ENCODE results near the gene DBF4. TPM values are rescaled to one million over a fixed set of nuclear protein-coding genes. Genes with fewer than 3 reads are reported as not detected.
A peak's percentile ranks its signal among the peaks of the same experiment; 100 is the strongest.
"Not testable (repeated sequence)": the region's sequence is repeated elsewhere in the genome, so short reads cannot be mapped to it uniquely, and the experiment has no call there.

DBF4 gene
- total RNA-seq, 1 donor from 2014 or later = 1.1 TPM

DNA sequence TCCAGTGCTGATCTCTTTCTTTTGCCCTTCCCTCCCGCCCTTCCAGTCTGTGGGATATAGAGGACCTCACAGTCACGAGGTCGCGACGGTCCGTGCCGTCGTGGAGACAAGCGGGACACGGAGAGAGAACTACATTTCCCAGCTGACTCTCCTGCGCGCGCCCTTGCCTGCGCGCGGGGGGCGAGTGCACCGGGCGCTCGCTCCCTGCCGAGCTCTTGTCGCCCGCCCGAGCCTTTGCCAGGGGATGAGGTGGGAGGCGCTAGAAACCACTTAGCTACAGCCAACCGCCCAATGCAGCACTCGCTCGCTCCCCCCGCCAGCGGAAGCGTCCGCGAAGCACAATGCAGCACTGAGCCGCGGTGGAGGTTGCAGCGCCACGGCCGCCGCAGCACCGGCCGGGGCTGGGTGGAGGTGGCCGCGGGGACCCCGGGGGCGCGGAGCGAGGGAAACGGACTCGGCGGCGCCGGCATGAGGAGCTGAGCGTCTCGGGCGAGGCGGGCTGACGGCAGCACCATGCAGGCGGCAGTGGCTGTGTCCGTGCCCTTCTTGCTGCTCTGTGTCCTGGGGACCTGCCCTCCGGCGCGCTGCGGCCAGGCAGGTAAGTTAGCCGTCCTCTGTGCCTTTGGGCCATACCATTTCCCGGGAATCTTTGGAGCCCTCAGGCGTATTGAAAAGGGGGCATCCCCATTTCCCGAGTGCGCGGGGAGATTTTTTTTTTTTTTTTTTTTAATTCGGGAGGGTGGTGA lies 57.8 kb downstream of the DBF4 start, which contains the start of gene ADAM22:
Gene ADAM22 (plus strand): TSS at position 299 of the 746 bp plus-strand sequence. CDS start 215 bp downstream, at position 514.
- DNase-seq (peak; percentile 91), ATAC-seq (ENCODE audit: poor library complexity) (peak; percentile 97)
- intact Hi-C loops (cut with DNase I) = no loop called here

DNA sequence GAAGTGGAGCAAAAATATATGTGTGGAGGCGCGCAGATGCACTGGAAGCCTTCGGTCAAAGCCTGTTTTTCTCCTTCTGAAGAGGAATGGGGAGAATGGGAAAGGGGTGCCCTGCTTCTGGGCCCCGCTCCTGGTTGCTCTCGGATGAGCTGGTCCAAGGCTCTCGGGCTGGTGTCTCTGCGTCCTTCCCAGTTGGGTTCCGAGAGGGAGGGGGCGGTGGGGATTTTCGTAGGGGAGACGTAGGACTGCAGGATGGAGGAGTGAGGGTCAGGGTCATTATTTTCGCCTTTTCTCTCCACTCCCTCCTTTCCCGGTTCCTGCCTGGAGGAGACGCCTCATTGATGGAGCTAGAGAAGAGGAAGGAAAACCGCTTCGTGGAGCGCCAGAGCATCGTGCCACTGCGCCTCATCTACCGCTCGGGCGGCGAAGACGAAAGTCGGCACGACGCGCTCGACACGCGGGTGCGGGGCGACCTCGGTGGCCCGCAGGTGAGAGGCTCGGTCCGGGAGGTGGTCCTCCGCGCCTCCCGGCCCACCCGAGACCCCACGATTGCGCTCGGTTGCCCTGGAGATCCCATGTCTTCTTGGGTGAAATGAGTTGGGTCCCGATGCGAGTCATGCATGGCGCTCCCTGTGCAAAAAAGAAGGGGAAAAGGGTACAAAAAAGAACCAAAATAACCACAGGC lies 58.5 kb downstream of the DBF4 start:
- ATAC-seq (ENCODE audit: poor library complexity) (peak; percentile 26), DNase-seq (no peak)
- intact Hi-C loops (cut with DNase I) = no loop called here

DNA sequence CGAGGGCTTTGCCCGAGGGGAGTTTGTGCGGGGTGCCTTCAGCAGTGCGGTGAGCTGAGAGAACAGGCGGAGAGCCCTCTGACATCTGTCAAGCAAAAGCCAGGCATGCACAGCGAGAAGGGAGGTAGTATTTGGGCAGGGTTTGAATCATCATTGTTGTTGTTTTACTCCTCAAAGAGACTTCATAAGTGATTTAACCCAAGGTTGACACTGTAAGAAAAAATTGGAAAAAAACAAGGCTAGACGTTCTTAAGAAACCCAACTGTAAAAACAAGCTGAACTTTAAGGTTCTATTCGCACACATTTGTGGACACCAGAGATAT lies 59.1 kb downstream of the DBF4 start:
- no peak for ATAC-seq (ENCODE audit: poor library complexity)
- intact Hi-C loops (cut with DNase I) = no loop called here
- DNase-seq = no peak

DNA sequence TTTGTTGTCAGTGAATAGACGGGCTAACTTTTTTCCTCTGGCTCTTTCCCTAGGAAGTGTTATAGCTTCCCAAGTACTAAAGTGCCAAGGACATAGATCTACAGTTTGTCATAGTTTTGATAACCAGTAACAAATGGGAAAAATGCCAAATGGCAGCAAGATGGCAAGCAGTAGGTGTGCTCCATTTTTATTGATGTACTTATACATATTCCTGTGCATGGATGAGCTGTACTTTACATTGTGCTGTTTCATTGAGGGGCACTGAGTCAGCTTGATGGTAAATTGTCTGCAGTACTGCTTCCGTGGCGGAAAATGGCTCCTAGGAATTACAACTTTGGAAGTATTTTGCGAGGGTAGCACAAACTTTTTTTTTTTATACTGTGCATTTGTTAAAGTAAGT lies 64.8 kb downstream of the DBF4 start:
- intact Hi-C loops (cut with DNase I) = no loop called here
- ATAC-seq (ENCODE audit: poor library complexity) (no peak), DNase-seq (no peak)

DNA sequence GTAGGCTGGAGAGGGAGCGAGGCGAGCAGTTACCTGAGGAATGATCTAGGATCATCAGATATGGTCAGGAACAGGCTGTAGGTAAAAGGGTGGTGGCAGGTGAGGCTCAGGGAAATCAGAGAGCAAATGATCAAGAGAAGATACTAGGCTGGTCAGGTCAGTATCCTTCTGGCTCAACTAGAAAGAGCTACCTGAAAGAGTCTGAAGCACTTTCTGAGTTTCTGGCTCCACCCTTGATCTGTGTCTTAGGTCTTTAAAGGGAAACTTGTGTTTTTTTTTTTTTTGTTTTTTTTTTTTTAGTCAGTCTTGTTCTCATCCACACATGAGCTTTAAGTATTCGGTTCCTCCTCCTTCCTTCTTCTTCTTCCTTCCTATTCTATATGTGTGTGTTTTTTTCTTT lies 68.3 kb downstream of the DBF4 start:
- intact Hi-C loops (cut with DNase I) = no loop called here
- DNase-seq (no peak), ATAC-seq (ENCODE audit: poor library complexity) (no peak)

DNA sequence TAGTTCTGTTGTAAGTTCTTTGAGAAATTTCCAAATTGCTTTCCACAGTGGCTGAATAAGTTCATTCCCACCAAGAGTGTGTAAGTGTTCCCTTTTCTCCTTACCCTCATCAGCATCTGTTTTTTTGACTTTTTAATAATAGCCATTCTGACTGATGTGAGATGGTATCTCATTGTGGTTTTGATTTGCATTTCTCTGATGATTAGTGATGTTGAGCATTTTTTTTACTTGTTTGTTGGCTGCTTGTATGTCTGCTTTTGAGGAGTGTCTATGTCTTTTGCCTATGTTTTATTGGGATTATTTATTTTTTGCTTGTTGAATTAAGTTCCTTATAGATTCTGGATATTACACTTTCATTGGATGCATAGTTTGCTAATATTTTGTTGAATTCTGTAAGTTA lies 69.6 kb downstream of the DBF4 start:
- intact Hi-C loops (cut with DNase I); DNase-seq; ATAC-seq (ENCODE audit: poor library complexity): not testable (repeated sequence)

DNA sequence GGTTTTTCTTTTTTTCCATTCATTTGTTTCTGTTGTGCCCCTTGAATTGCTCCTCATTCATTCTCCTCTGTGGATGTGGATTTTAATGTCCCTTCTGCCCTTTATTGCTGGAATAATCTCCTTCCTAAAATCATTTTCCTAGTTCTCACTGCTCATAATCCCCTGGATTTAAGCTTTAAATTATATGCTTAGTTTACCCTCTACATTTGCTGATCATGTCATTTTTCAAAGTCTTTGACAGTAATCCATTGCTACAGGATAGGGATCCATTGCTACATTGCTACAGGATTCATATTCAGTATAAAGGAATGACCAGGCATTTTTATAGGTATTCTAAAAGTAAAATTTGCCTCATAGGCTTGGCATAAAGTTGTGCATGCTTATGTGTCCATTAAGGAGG lies 72.1 kb downstream of the DBF4 start:
- DNase-seq = no peak
- intact Hi-C loops (cut with DNase I) = no loop called here
- ATAC-seq (ENCODE audit: poor library complexity) = no peak

Other genes with a start within 250 kb of the DBF4 start
- gene RUNDC3B, start 248.1 kb upstream of the DBF4 start, total RNA-seq = 1.5 TPM
- gene SLC25A40, start 133 bp upstream of the DBF4 start, total RNA-seq = 20.8 TPM
- gene ADAM22, start 57.8 kb downstream of the DBF4 start, total RNA-seq = 1.3 TPM